ENCODE results near the gene IDH3A.

IDH3A gene

GRCh38 chr15:78164010-78164409, 14.8 kb downstream of the IDH3A start:
- no peak for TF ChIP-seq CTCF (IDR thresholded peaks at IDR 0.05; ENCODE audit: unreplicated experiment in 3 of 3)
- Mint-ChIP-seq H3K36me3 (ENCODE audit: low read depth) (peaks cover 57% of the 10 kb centered on the region), H3K27ac (no peak overlapping the region), H3K4me3 (no peak overlapping the region), H3K27me3 (ENCODE audit: low read depth) (no peaks in the 10 kb centered on the region), H3K9me3 (no peaks in the 10 kb centered on the region), H3K4me1 (no peaks in the 10 kb centered on the region)

GRCh38 chr15:78167227-78167888, 18.2 kb downstream of the IDH3A start:
- Mint-ChIP-seq H3K36me3 (ENCODE audit: low read depth) (peaks cover 69% of the 10 kb centered on the region), H3K27ac (no peak overlapping the region), H3K4me1 (no peaks in the 10 kb centered on the region), H3K4me3 (no peak overlapping the region), H3K27me3 (ENCODE audit: low read depth) (no peaks in the 10 kb centered on the region), H3K9me3 (no peaks in the 10 kb centered on the region)
- no peak for TF ChIP-seq CTCF (IDR thresholded peaks at IDR 0.05; ENCODE audit: unreplicated experiment in 3 of 3)

GRCh38 chr15:78168608-78169007, 19.4 kb downstream of the IDH3A start:
- Mint-ChIP-seq H3K27ac (no peak overlapping the region), H3K4me3 (no peak overlapping the region), H3K4me1 (no peaks in the 10 kb centered on the region), H3K36me3 (ENCODE audit: low read depth) (peaks cover 71% of the 10 kb centered on the region), H3K27me3 (ENCODE audit: low read depth) (no peaks in the 10 kb centered on the region), H3K9me3 (no peaks in the 10 kb centered on the region)
- no peak for TF ChIP-seq CTCF (IDR thresholded peaks at IDR 0.05; ENCODE audit: unreplicated experiment in 3 of 3)

GRCh38 chr15:78170848-78171773, 21.9 kb downstream of the IDH3A start:
- no peak overlapping the region for H3K4me3 Mint-ChIP-seq
- no peak overlapping the region for H3K27ac Mint-ChIP-seq
- H3K9me3 Mint-ChIP-seq = no peaks in the 10 kb centered on the region
- H3K4me1 Mint-ChIP-seq = no peaks in the 10 kb centered on the region
- TF ChIP-seq CTCF (IDR thresholded peaks at IDR 0.05; ENCODE audit: unreplicated experiment in 3 of 3) = no peak
- peaks cover 5% of the 10 kb centered on the region for H3K27me3 Mint-ChIP-seq (ENCODE audit: low read depth)
- peaks cover 56% of the 10 kb centered on the region for H3K36me3 Mint-ChIP-seq (ENCODE audit: low read depth)

- Mint-ChIP-seq H3K36me3 (ENCODE audit: low read depth) (peaks cover 52% of the 10 kb centered on the region), H3K27ac (no peak overlapping the region), H3K9me3 (no peaks in the 10 kb centered on the region), H3K27me3 (ENCODE audit: low read depth) (peaks cover 5% of the 10 kb centered on the region), H3K4me3 (no peak overlapping the region), H3K4me1 (no peaks in the 10 kb centered on the region)
- TF ChIP-seq CTCF (IDR thresholded peaks at IDR 0.05; ENCODE audit: unreplicated experiment in 3 of 3) = no peak
Observed at GRCh38 chr15:78171864-78172472, 22.8 kb downstream of the IDH3A start.
